Body of pancreas (tissue), 4 donors: ENCODE data around the gene ADAMTS19. TPM values are rescaled to one million over a fixed set of nuclear protein-coding genes. Genes with fewer than 3 reads are reported as not detected.

Source experiments
- ATAC-seq: fragments of 150-250 bp; one replicate; pipeline ENCODE4 v1.9.1; 2016
- DNase-seq, 4 donors: peaks; one replicate each; pipeline ENCODE4 v3.0.0-alpha.2; 2019
- H3K27ac ChIP-seq, 4 donors: fragments of 200-600 bp; sonication (generic); 1 replicate in 3 of 4; 2 replicates in 1 of 4; pipeline versions ENCODE4 v1.5.1 to v1.6.1; 2016 to 2019; ENCODE audit warnings: mild to moderate bottlenecking in 1 of 4, mixed read lengths in 1 of 4, moderate library complexity in 1 of 4
- H3K27me3 ChIP-seq, 2 donors: fragments of 200-600 bp; sonication (generic); one replicate each; pipeline ENCODE4 v1.6.0; 2016; ENCODE audit warnings: mild to moderate bottlenecking in 1 of 2
- H3K36me3 ChIP-seq, 2 donors: fragments of 200-600 bp; sonication (generic); replicated peaks in 1 of 2; 2 replicates each; pipeline ENCODE4 v1.5.1; 2016; ENCODE audit warnings: low read depth in 2 of 2; ENCODE audit not compliant: insufficient read depth in 1 of 2
- H3K4me1 ChIP-seq: fragments of 200-600 bp; sonication (generic); one replicate; pipeline ENCODE4 v1.6.0; 2016
- H3K4me3 ChIP-seq, 2 donors: fragments of 200-600 bp; sonication (generic); 1 replicate in 1 of 2; 2 replicates in 1 of 2; pipeline ENCODE4 v1.5.1; 2016 to 2019
- H3K9me3 ChIP-seq, 3 donors: fragments of 200-600 bp; sonication (generic); 1 replicate in 2 of 3; 2 replicates in 1 of 3; pipeline ENCODE4 v1.5.1; 2016
- CTCF ChIP-seq, 7 experiments: fragments of 450-650 bp in 4 of 7; fragments of 200-600 bp in 3 of 7; sonication (generic) in 3 of 7; IDR thresholded peaks; one replicate each; pipeline ENCODE4 v1.5.1; 2016 to 2019; ENCODE audit warnings: antibody characterized with exemption in 7 of 7
- POLR2A ChIP-seq, 3 donors: fragments of 450-650 bp; IDR thresholded peaks; one replicate each; pipeline ENCODE4 v1.6.1; 2016; ENCODE audit warnings: antibody characterized with exemption in 3 of 3, mild to moderate bottlenecking in 2 of 3
- WGBS, 2 donors: methylation state at CpG; one replicate each; pipeline ENCODE4 v1.1.5; 2017; 5-methylcytosine and 5-hydroxymethylcytosine counted together
- intact Hi-C: fragments of 100-400 bp; cut with DNase I; formaldehyde crosslinking; loops from one replicate; pipeline ENCODE4 v1.15.1; 2023
- total RNA-seq, 2 donors: library from RNA; depleted of rRNA; stranded (reverse); fragments of >200 nt; gene quantifications; one replicate each; pipeline ENCODE4 v1.1.0, GENCODE V29; 2016

The ADAMTS19 gene
- total RNA-seq, 2 donors from 2014 or later: 0.26 to 1.3 TPM

- peaks cover 6% of the 10 kb centered on the region for H3K4me1 ChIP-seq
- no peaks in the 10 kb centered on the region for H3K36me3 ChIP-seq
- peak; percentile 72 for ATAC-seq
- no peaks in the 10 kb centered on the region for H3K27me3 ChIP-seq
- H3K27ac ChIP-seq: no peak overlapping the region
- 31 to 35% methylated on average over 2 of the region's 2 CpGs for WGBS, 2 donors
- intact Hi-C loops: no loop called here
- no peak for TF ChIP-seq POLR2A (IDR thresholded peaks at IDR 0.05)
- TF ChIP-seq CTCF (IDR thresholded peaks at IDR 0.05): no peak
- H3K4me3 ChIP-seq: no peak overlapping the region
- H3K9me3 ChIP-seq: no peaks in the 10 kb centered on the region
- no peak for DNase-seq
Measured at GRCh38 chr5:129652349-129653056, 192.4 kb downstream of the ADAMTS19 start.

- H3K27ac ChIP-seq: no peak overlapping the region
- intact Hi-C loops: no loop called here
- TF ChIP-seq POLR2A (IDR thresholded peaks at IDR 0.05): no peak
- H3K4me3 ChIP-seq: no peak overlapping the region
- 7 to 10% methylated on average over 2 of the region's 2 CpGs for WGBS, 2 donors
- no peak for DNase-seq
- peaks cover 6% of the 10 kb centered on the region for H3K4me1 ChIP-seq
- no peaks in the 10 kb centered on the region for H3K36me3 ChIP-seq
- no peaks in the 10 kb centered on the region for H3K27me3 ChIP-seq
- ATAC-seq: no peak
- no peaks in the 10 kb centered on the region for H3K9me3 ChIP-seq
Measured at GRCh38 chr5:129653057-129653375, 192.9 kb downstream of the ADAMTS19 start.

- H3K36me3 ChIP-seq: no peaks in the 10 kb centered on the region
- 80 to 90% methylated on average over 4 of the region's 4 CpGs for WGBS, 2 donors
Measured at GRCh38 chr5:129653442-129653841, 193.3 kb downstream of the ADAMTS19 start.

GRCh38 chr5:129656952-129657351, 196.9 kb downstream of the ADAMTS19 start:
- ATAC-seq (no peak), DNase-seq (no peak)
- no peaks in the 10 kb centered on the region for H3K36me3 ChIP-seq
- no peaks in the 10 kb centered on the region for H3K27me3 ChIP-seq
- 83 to 91% methylated on average over 2 of the region's 2 CpGs for WGBS, 2 donors
- no peaks in the 10 kb centered on the region for H3K9me3 ChIP-seq
- no peak for TF ChIP-seq CTCF (IDR thresholded peaks at IDR 0.05)
- TF ChIP-seq POLR2A (IDR thresholded peaks at IDR 0.05): no peak
- intact Hi-C loops: no loop called here
- no peak overlapping the region for H3K27ac ChIP-seq
- H3K4me3 ChIP-seq: no peak overlapping the region
- peaks cover 6% of the 10 kb centered on the region for H3K4me1 ChIP-seq

More at GRCh38 chr5:129653442-129653841, 193.3 kb downstream of the ADAMTS19 start:
- TF ChIP-seq CTCF (IDR thresholded peaks at IDR 0.05) (no peak), POLR2A (IDR thresholded peaks at IDR 0.05) (no peak)
- DNase-seq (no peak), ATAC-seq (no peak)
- H3K4me3 ChIP-seq: no peak overlapping the region
- peaks cover 6% of the 10 kb centered on the region for H3K4me1 ChIP-seq
- no peaks in the 10 kb centered on the region for H3K27me3 ChIP-seq
- no peaks in the 10 kb centered on the region for H3K9me3 ChIP-seq
- intact Hi-C loops: no loop called here
- no peak overlapping the region for H3K27ac ChIP-seq

- DNase-seq (no peak), ATAC-seq (no peak)
- Histone ChIP-seq H3K4me3 (no peak overlapping the region), H3K36me3 (no peaks in the 10 kb centered on the region), H3K27ac (no peak overlapping the region), H3K4me1 (no peaks in the 10 kb centered on the region), H3K27me3 (no peaks in the 10 kb centered on the region), H3K9me3 (no peaks in the 10 kb centered on the region)
- intact Hi-C loops: no loop called here
- WGBS, 2 donors: 50 to 51% methylated on average over 1 of the region's 1 CpG
- no peak for TF ChIP-seq CTCF (IDR thresholded peaks at IDR 0.05)
- no peak for TF ChIP-seq POLR2A (IDR thresholded peaks at IDR 0.05)
Measured at GRCh38 chr5:129658801-129659200, 198.7 kb downstream of the ADAMTS19 start.
